Cardiac fibroblast (primary cell): ENCODE results near the gene RNF157.

Experiments used
- DNase-seq, 2 donors: peaks; one replicate each; pipeline versions ENCODE4 v3.0.0 to v3.0.0-alpha.2; 2010; ENCODE audit warnings: low read depth in 2 of 2
- H3K4me3 ChIP-seq, 2 donors: replicated peaks in 1 of 2; 1 replicate in 1 of 2; 2 replicates in 1 of 2; pipeline ENCODE4 v1.5.1; 2011; ENCODE audit warnings: low read depth in 2 of 2, low read length in 2 of 2, mild to moderate bottlenecking in 2 of 2, moderate library complexity in 1 of 2
- TF ChIP-seq, protein P1 (sequence below): IDR thresholded peaks from one replicate; pipeline ENCODE4 v1.5.1; 2011; ENCODE audit warnings: low read depth, mild to moderate bottlenecking, low read length, inconsistent platforms

Gene RNF157

DNA sequence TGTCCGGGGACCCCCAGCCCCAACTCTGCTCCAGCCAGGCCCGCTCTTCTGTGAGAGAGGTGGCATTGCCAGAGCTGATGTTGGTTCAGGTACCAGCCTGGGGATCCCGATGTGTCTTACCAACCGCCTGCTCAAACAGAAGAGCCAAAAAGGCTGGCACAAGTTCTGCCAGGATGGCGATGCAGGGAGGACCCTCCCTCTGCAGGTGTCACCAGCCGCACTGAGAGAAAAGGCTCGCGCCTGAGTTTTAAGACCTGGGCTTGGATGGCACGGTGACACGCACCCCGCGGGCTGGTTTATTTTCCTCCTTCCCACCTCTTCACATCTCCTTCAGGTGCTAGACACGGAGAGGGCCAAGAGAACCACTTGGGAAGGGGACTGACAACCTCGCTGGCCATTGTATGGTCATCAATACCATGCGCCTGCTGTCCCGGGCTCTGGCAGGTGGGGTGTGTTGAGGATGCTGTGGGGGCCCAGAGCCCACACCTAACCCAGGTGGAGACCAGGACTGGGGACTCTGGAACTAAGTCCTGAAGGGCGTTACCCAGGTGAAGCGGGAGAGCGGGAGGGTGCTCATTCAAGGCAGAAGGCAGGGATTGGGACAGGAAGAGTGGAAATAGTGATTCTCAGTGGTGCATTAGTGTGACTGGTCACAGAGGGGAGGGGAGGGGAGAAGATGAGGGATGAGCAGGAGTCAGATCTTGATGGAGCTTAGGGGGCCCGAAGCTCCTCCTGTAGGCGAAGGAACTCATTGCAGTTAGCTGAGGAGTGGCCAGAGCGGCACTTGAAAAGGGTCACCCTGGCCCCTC, 115.5 kb downstream of the RNF157 start:
- TF ChIP-seq, protein P1, sequence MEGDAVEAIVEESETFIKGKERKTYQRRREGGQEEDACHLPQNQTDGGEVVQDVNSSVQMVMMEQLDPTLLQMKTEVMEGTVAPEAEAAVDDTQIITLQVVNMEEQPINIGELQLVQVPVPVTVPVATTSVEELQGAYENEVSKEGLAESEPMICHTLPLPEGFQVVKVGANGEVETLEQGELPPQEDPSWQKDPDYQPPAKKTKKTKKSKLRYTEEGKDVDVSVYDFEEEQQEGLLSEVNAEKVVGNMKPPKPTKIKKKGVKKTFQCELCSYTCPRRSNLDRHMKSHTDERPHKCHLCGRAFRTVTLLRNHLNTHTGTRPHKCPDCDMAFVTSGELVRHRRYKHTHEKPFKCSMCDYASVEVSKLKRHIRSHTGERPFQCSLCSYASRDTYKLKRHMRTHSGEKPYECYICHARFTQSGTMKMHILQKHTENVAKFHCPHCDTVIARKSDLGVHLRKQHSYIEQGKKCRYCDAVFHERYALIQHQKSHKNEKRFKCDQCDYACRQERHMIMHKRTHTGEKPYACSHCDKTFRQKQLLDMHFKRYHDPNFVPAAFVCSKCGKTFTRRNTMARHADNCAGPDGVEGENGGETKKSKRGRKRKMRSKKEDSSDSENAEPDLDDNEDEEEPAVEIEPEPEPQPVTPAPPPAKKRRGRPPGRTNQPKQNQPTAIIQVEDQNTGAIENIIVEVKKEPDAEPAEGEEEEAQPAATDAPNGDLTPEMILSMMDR: peak; percentile 33
- DNase-seq: peak in 1 of 2 donors; percentile 16

DNA sequence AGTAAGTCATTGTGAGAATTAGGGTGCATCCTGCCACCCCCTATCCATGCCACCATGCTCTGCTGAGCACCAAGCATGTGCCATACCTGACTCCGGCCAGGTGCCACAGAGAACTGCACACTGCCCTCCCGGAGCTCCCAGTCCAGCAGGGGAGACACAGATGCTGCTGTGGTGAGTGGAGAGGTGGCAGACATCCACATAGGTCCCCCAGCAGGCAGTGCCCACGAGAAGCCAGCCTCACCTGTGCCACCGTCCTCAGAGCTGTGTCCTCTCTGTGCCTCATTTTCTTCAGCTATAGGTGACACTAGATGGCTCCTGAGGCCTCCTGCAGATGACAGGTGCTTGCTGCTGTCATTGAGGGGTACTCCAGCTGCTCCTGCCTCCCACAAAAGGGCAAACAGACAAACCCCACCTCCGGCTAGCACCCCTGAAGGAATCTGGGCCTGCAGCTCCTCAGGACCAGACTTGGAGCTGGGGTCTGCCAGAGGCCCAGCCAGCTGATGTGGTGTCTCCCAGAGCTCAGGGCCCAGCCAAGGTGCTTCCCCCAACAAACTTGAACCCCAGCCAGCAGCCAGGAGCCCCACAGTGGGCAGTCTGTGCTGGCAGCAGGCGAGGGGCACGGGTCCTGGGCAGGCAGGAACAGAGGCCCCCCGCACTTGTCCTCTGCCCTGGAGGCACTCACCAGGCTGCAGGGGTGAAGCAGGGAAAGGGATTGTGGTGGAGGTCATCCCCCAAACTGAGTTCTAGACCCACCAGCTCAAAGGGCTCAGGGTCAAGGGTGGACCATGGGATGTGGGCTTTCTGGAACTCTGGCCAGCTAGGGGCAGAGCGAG, 116.3 kb downstream of the RNF157 start:
- DNase-seq: no peak
- H3K4me3 ChIP-seq: no peak overlapping the region
- TF ChIP-seq, protein P1: no peak

More for the DNA sequence above, 115.5 kb downstream of the RNF157 start:
- no peak overlapping the region for H3K4me3 ChIP-seq

DNA sequence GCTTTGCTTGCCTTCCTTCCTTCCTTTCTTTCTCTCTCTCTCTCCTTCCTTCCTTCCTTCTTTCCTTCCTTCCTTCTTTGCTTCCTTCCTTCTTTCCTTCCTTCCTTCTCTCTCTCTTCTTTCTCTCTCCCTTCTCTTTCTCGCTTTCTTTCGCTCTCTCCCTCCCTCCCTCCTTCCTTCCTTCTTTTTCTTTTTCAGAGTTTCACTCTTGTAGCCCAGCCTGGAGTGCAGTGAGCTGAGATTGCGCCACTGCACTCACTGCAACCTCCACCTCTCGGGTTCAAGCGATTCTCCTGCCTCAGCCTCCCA, 117.1 kb downstream of the RNF157 start:
- DNase-seq: no peak
- H3K4me3 ChIP-seq: no peak overlapping the region
- TF ChIP-seq, protein P1: no peak

GRCh38 chr17:76122431-76123190, 117.7 kb downstream of the RNF157 start:
- TF ChIP-seq, protein P1: no peak
- no peak overlapping the region for H3K4me3 ChIP-seq
- DNase-seq: no peak

GRCh38 chr17:76121932-76122430, 118.3 kb downstream of the RNF157 start:
- peak; percentile 22 to 23 for DNase-seq
- TF ChIP-seq, protein P1: no peak
- H3K4me3 ChIP-seq: peak overlapping the region in 1 of 2 donors; percentile 15

DNA sequence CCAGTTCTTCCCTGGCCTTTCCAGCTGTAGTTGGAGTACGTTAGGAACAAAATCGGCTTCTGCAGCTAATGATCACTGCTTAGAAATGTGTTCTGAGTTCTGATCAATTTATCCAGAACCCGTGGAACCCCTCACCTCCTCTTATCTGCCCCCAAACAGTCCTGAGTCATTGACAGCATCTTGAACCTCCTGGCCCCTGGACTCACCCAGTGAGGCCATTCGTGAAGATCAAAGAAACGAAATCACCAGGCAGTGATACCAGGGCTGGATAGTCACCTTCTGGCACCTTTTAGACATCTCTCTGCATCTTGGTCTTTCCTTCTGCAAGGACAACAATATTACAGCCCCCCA, 119.7 kb downstream of the RNF157 start:
- TF ChIP-seq, protein P1: no peak
- DNase-seq: no peak
- no peak overlapping the region for H3K4me3 ChIP-seq
